ENCODE measurements around the gene XPNPEP1. TPM values are rescaled to one million over a fixed set of nuclear protein-coding genes. Genes with fewer than 3 reads are reported as not detected.

Gene XPNPEP1
- total and polyA plus RNA-seq, 2 of the 4 experiments (the other 2 are of a cell fraction): 164 to 311 TPM

DNA sequence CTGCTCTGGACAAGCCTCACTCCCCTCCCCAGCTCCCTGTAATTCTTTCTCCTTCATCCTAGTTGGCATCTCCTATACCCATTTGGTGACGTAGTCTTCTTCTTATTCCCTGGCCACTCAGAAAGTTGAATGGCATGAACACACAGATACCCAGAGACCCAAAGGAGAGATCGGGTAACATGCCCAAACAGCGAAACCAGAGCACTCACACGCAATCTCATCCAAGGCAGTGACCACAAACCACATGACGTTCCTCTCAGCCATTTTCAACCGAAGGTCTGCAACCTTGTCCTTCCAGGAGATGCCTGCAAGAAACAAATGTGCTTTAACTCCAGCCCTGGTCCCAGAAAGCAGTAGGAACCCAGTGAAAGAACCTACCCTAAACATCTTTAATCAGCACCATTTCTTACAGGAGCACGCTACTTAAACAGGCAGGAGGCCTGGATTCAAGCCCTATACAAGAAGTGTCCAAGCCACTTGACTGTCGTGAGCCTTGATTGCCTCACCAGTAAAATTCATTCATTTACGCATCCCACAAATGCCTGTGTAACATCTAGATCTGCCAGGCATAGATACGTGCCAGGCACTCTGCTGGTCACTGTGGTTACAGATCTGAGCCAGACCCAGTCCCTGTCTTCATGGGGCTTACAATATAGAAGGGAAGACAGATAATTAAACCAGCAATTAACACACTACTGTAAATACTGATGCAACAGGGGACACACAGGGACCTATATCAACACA is 37.1 kb downstream of the XPNPEP1 start:
- Histone ChIP-seq H4K20me1 (ENCODE audit: insufficient read depth, low read length) (0 out of 2 replicates have a peak, but pooled peaks cover 11% of the 10 kb centered on the region), H3K4ac (ENCODE audit: low read depth, low read length) (peak overlapping the region; percentile 39), H2AK5ac (ENCODE audit: low read depth, low read length) (peak overlapping the region; percentile 52), H3K4me2 (ENCODE audit: low read depth, low read length) (no peak overlapping the region), H3K4me3 (ENCODE audit: insufficient read depth, low read depth, low read length) (no peak overlapping the region), H2AK9ac (replicated peaks; ENCODE audit: low read depth, low read length, poor library complexity) (no peak overlapping the region), H3K56ac (ENCODE audit: extremely low read depth, insufficient read depth, low read length) (no peak overlapping the region), H3K23ac (ENCODE audit: low read depth, low read length) (no peak overlapping the region), H3K9me3 (ENCODE audit: control insufficient read depth, insufficient read depth, low read length) (no peaks in the 10 kb centered on the region), H2BK5ac (ENCODE audit: low read depth, low read length, poor library complexity, severe bottlenecking) (no peak overlapping the region), H3K9me1 (ENCODE audit: insufficient read depth, low read length) (peaks cover 5% of the 10 kb centered on the region; the same call in 1 of the 2 replicates), H4K91ac (ENCODE audit: insufficient read depth, low read depth, low read length) (no peak overlapping the region), H4K5ac (ENCODE audit: low read depth, low read length) (no peak overlapping the region), H3K14ac (replicated peaks; ENCODE audit: low read depth, low read length) (no peak overlapping the region; the same call in 1 of the 2 replicates), H2BK120ac (ENCODE audit: low read depth, low read length) (no peak overlapping the region), H2BK15ac (ENCODE audit: low read depth, low read length) (no peak overlapping the region), H4K8ac (ENCODE audit: low read depth in 2 of 2, low read length in 2 of 2) (no peak overlapping the region), H3K4me1 (ENCODE audit: control insufficient read depth, insufficient read depth, low read length) (peaks cover 18% of the 10 kb centered on the region), H3K36me3 (ENCODE audit: control insufficient read depth, insufficient read depth, low read length) (peaks cover 41% of the 10 kb centered on the region), H3K27me3 (ENCODE audit: control insufficient read depth, insufficient read depth, low read length) (no peaks in the 10 kb centered on the region), H3K18ac (ENCODE audit: low read depth, low read length) (no peak overlapping the region), H2BK20ac (ENCODE audit: low read depth, low read length) (no peak overlapping the region), H3K79me1 (ENCODE audit: low read depth in 1 of 2, low read length in 2 of 2) (peaks cover 10 to 46% of the 10 kb centered on the region in 2 experiments; a peak in 3 of 4 replicates), H3K27ac (ENCODE audit: insufficient read depth, low read length) (peak overlapping the region; percentile 63; the same call in 1 of the 2 replicates), H2AFZ (replicated peaks; ENCODE audit: low read length, poor library complexity) (no peak overlapping the region), H3K9ac (ENCODE audit: low read depth, low read length) (no peak overlapping the region)
- WGBS, 2 experiments (ENCODE audit: extremely low coverage in 2 of 2, insufficient read length in 1 of 2): 89% methylated on average over 1 of the region's 10 CpGs; no CpG with 5 or more reads in 1 of the 2 experiments
- ChIA-PET CTCF (no interaction called here), POLR2A (ENCODE audit: unreplicated experiment) (no interaction called here)
- ATAC-seq (ENCODE audit: low read depth): no peak
- intact Hi-C loops (cut with micrococcal nuclease): loop anchor here (5.0 kb wide), 1 partner anchor 81 kb away; no protein-coding TSS in a partner anchor
- dilution Hi-C loops (cut with HindIII; ENCODE audit: low sequenced_read_pairs, unreplicated experiment): no loop called here
- DNase-seq: no peak
- in situ Hi-C loops (cut with MboI; ENCODE audit: low sequenced_read_pairs): no loop called here
- BruUV-seq (replicated peaks): no TSS peak
- TF ChIP-seq BHLHE40 (IDR thresholded peaks at IDR 0.05; ENCODE audit: low read depth, low read length) (no peak), RFX5 (IDR thresholded peaks at IDR 0.05; ENCODE audit: low read depth, low read length) (no peak), NFE2L2 (IDR thresholded peaks at IDR 0.05; ENCODE audit: low read depth, low read length) (no peak), FOS (IDR thresholded peaks at IDR 0.05; ENCODE audit: low read depth, low read length) (no peak), SMC3 (IDR thresholded peaks at IDR 0.05; ENCODE audit: low read depth, low read length) (no peak), CHD1 (IDR thresholded peaks at IDR 0.05; ENCODE audit: low read depth, low read length) (no peak), MAFK (IDR thresholded peaks at IDR 0.05; ENCODE audit: low read depth, low read length) (no peak), CEBPB (IDR thresholded peaks at IDR 0.05; ENCODE audit: low read depth, low read length) (no peak), RAD21 (IDR thresholded peaks at IDR 0.05; ENCODE audit: low read length) (no peak), MXI1 (IDR thresholded peaks at IDR 0.05; ENCODE audit: borderline replicate concordance, low read depth, low read length) (no peak), RCOR1 (IDR thresholded peaks at IDR 0.05; ENCODE audit: insufficient replicate concordance, low read length) (no peak), POLR2A (IDR thresholded peaks at IDR 0.05; ENCODE audit: low read depth, low read length) (no peak)
- TF ChIP-seq, protein P1, sequence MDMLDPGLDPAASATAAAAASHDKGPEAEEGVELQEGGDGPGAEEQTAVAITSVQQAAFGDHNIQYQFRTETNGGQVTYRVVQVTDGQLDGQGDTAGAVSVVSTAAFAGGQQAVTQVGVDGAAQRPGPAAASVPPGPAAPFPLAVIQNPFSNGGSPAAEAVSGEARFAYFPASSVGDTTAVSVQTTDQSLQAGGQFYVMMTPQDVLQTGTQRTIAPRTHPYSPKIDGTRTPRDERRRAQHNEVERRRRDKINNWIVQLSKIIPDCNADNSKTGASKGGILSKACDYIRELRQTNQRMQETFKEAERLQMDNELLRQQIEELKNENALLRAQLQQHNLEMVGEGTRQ (IDR thresholded peaks at IDR 0.05; ENCODE audit: low read depth, low read length): no peak
- TF ChIP-seq, protein P2, sequence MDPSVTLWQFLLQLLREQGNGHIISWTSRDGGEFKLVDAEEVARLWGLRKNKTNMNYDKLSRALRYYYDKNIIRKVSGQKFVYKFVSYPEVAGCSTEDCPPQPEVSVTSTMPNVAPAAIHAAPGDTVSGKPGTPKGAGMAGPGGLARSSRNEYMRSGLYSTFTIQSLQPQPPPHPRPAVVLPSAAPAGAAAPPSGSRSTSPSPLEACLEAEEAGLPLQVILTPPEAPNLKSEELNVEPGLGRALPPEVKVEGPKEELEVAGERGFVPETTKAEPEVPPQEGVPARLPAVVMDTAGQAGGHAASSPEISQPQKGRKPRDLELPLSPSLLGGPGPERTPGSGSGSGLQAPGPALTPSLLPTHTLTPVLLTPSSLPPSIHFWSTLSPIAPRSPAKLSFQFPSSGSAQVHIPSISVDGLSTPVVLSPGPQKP (IDR thresholded peaks at IDR 0.05; ENCODE audit: borderline replicate concordance, low read depth, low read length): no peak

All from IMR-90 (cell line).